ENCODE results near the gene PLAC1.

The PLAC1 gene

GRCh38 chrX:134544513-134545151 lies 113.6 kb downstream of the PLAC1 start:
- no peaks in the 10 kb centered on the region; the same call in 1 of the 2 replicates for H3K4me1 ChIP-seq
- TF ChIP-seq CTCF (IDR thresholded peaks at IDR 0.05; ENCODE audit: low read depth, low read length) = no peak
- no peaks in the 10 kb centered on the region for H3K36me3 ChIP-seq
- H3K9me3 ChIP-seq = no peaks in the 10 kb centered on the region
- H3K27me3 ChIP-seq = no peaks in the 10 kb centered on the region
- H3K4me3 ChIP-seq (ENCODE audit: low read depth, low read length) = no peak overlapping the region
- DNase-seq = no peak

- TF ChIP-seq CTCF (IDR thresholded peaks at IDR 0.05; ENCODE audit: low read depth, low read length) = no peak
- Histone ChIP-seq H3K4me3 (ENCODE audit: low read depth, low read length) (no peak overlapping the region), H3K4me1 (no peaks in the 10 kb centered on the region; the same call in 1 of the 2 replicates), H3K36me3 (no peaks in the 10 kb centered on the region), H3K27me3 (no peaks in the 10 kb centered on the region), H3K9me3 (no peaks in the 10 kb centered on the region)
- DNase-seq = no peak
Measured at GRCh38 chrX:134544135-134544512, 114.1 kb downstream of the PLAC1 start.

GRCh38 chrX:134543288-134543687 lies 115.0 kb downstream of the PLAC1 start:
- H3K9me3 ChIP-seq = no peaks in the 10 kb centered on the region
- no peaks in the 10 kb centered on the region; the same call in 1 of the 2 replicates for H3K4me1 ChIP-seq
- TF ChIP-seq CTCF (IDR thresholded peaks at IDR 0.05; ENCODE audit: low read depth, low read length) = no peak
- H3K36me3 ChIP-seq = no peaks in the 10 kb centered on the region
- no peak for DNase-seq
- H3K4me3 ChIP-seq (ENCODE audit: low read depth, low read length) = no peak overlapping the region
- no peaks in the 10 kb centered on the region for H3K27me3 ChIP-seq

- H3K4me3 ChIP-seq (ENCODE audit: low read depth, low read length) = no peak overlapping the region
- no peaks in the 10 kb centered on the region for H3K9me3 ChIP-seq
- DNase-seq = no peak
- no peak for TF ChIP-seq CTCF (IDR thresholded peaks at IDR 0.05; ENCODE audit: low read depth, low read length)
- no peaks in the 10 kb centered on the region; the same call in 1 of the 2 replicates for H3K4me1 ChIP-seq
- no peaks in the 10 kb centered on the region for H3K36me3 ChIP-seq
- no peaks in the 10 kb centered on the region for H3K27me3 ChIP-seq
Measured at GRCh38 chrX:134542485-134542884, 115.8 kb downstream of the PLAC1 start.

- TF ChIP-seq CTCF (IDR thresholded peaks at IDR 0.05; ENCODE audit: low read depth, low read length) = no peak
- Histone ChIP-seq H3K36me3 (no peaks in the 10 kb centered on the region), H3K9me3 (no peaks in the 10 kb centered on the region), H3K4me3 (ENCODE audit: low read depth, low read length) (no peak overlapping the region), H3K27me3 (no peaks in the 10 kb centered on the region), H3K4me1 (no peaks in the 10 kb centered on the region; the same call in 1 of the 2 replicates)
- no peak for DNase-seq
Measured at GRCh38 chrX:134541906-134542305, 116.4 kb downstream of the PLAC1 start.

GRCh38 chrX:134538316-134538715 lies 120.0 kb downstream of the PLAC1 start:
- no peaks in the 10 kb centered on the region for H3K36me3 ChIP-seq
- no peaks in the 10 kb centered on the region for H3K9me3 ChIP-seq
- H3K4me3 ChIP-seq (ENCODE audit: low read depth, low read length) = no peak overlapping the region
- no peak for TF ChIP-seq CTCF (IDR thresholded peaks at IDR 0.05; ENCODE audit: low read depth, low read length)
- no peaks in the 10 kb centered on the region for H3K27me3 ChIP-seq
- H3K4me1 ChIP-seq = no peaks in the 10 kb centered on the region; the same call in 1 of the 2 replicates
- DNase-seq = no peak
